ENCODE measurements around the gene TBL1X.

DNA sequence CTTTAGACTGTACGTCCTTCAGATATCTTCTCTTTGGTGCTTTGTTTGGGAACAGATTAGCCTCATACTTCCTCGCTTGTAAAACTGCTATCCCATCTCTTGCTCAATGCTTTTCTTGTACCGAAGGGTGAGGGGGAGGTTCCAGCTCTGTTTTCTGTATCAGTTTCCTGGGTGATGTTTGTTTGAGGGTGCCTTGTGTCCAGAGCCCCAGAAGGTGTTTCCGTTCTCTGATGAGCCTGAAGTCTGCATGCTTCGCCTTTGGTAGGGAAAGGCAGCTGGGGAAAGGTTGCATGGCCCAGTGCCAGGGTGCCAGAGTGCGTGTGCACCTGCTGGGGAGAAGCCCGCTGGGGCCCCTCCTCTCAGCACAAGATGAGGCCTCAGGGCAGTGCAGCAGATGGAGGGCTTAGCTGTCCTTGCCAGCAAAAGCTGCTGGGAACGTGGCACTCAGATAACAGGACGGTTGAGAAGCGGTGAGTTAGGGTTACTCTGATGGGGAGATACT is 73.7 kb downstream of the TBL1X start:
- TF ChIP-seq, protein P1, sequence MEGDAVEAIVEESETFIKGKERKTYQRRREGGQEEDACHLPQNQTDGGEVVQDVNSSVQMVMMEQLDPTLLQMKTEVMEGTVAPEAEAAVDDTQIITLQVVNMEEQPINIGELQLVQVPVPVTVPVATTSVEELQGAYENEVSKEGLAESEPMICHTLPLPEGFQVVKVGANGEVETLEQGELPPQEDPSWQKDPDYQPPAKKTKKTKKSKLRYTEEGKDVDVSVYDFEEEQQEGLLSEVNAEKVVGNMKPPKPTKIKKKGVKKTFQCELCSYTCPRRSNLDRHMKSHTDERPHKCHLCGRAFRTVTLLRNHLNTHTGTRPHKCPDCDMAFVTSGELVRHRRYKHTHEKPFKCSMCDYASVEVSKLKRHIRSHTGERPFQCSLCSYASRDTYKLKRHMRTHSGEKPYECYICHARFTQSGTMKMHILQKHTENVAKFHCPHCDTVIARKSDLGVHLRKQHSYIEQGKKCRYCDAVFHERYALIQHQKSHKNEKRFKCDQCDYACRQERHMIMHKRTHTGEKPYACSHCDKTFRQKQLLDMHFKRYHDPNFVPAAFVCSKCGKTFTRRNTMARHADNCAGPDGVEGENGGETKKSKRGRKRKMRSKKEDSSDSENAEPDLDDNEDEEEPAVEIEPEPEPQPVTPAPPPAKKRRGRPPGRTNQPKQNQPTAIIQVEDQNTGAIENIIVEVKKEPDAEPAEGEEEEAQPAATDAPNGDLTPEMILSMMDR (IDR thresholded peaks at IDR 0.05) = no peak
- no peak for TF ChIP-seq ZFX (IDR thresholded peaks at IDR 0.05; ENCODE audit: borderline replicate concordance)
